ENCODE data around the gene ZNF732.
A peak's percentile ranks its signal among the peaks of the same experiment; 100 is the strongest.
"Not testable (repeated sequence)": the region's sequence is repeated elsewhere in the genome, so short reads cannot be mapped to it uniquely, and the experiment has no call there.

The ZNF732 gene

DNA sequence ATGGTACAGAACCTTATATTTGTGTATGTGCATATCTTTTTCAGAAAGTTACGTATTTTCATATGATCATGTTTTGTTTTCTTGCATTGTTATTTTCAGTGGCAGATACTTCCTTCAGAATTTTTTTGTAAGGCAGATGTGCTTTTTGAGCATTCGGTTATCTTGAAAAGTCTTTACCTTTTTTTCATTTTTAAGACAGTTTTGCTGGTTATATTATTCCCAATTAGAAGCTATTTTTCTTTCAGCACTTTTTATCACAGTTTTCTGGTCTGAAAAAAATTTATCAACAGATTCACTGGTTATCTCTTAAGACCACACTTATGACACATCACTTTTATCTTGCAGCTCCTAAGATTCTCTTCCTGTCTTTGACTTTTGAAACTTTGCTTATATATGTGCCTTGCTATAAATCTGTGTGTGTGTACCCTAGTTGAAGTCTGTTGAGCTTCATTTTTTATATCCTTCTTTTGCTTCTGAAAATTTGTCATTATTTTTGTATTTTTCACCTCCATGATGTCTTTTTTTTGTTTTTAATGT is 53.1 kb downstream of the ZNF732 start:
- no peak for DNase-seq

- DNase-seq: peak; percentile 46
These were observed 60.8 kb downstream of the ZNF732 start for GRCh38 chr4:244471-244870.

DNA sequence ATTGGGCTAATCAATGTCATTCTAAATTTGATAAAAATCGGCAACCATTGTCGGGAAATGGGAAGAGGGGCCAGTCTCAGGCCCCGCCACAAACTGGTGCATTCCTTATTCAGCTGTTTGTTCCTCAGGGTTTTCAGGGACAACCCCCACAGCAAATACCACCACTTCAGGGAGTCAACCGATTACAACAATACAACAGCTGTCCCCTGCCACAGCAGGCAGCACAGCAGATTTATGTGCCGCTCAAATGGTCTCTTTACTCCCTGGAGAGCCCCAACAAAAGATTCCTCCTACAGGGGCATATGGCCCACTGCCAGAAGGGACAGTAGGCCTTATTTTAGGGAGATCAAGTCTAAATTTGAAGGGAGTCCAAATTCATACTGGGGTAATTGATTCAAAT is 61.8 kb downstream of the ZNF732 start:
- DNase-seq: peak; percentile 95

DNA sequence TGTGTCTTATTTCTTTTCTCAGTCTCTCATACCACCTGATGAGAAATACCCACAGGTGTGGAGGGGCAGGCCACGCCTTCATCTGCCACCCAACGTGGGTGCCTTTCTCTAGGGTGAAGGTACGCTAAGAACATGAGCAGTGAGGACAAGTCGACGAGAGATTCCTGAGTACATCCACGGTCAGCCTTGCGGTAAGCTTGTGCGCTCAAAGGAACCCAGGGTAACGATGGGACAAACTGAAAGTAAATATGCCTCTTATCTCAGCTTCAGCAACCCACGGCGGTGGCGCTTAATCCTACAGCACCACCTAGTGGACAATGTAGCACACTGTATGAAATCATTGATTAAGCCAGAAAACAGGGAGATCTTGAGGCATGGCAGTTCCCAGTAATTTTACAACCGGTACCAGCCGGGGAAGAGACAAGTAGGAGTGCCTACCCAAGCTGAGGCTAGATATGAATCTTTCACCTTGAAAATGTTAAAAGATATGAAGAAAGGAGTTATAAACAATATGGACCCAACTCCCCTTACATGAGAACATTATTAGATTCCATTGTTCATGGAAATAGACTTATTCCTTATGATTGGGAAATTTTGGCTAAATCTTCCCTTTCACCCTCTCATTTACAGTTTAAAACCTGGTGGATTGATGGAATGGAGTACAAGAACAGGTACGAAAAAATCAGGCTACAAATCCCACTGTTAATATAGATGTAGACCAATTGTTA is 63.0 kb downstream of the ZNF732 start:
- peak; percentile 85 for DNase-seq

GRCh38 chr4:241411-241810 is 63.9 kb downstream of the ZNF732 start:
- not testable (repeated sequence) for DNase-seq

- no peak for DNase-seq
These were observed 69.2 kb downstream of the ZNF732 start for GRCh38 chr4:236028-236427.

DNA sequence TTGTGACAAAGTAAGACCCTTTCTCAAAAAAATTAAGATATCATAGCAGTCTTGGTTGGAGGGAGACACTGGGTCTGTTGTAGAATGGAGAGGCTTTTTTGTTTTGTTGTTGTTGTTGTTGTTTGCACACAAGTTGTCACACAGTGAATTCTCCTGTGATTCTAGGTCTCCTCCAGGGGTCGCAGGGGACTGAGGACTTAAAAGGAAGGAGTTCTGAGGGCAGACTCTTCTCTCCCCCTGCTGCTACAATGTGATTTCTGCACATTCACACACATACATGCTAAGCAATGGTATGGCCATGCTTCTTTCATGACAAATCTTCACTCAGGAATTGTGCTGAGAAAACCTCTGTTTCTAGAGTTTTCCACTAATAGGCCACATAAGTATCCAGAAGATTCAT is 71.1 kb downstream of the ZNF732 start:
- DNase-seq: no peak

GRCh38 chr4:223913-224497 is 81.3 kb downstream of the ZNF732 start:
- no peak for DNase-seq
